ENCODE measurements around the gene ARHGAP1.
A peak's percentile ranks its signal among the peaks of the same experiment; 100 is the strongest.

ARHGAP1 gene

DNA sequence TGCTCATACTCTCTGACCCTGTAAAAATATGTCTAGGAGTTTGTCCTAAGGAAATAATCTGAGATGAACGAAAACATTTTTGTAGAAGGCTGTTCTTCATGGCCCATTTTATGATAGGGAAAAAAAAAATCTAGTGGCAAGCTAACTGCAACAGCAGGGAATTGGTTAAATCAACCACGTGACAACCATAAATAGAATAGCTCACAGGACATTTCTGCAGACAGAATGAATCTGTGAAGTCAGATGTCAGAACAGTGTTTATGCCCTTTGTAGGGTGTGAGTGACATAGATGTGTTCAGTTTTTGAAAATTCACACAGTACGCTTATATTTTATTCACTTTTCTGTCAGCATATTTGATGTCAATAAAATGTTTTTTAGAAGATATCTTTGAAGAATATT, 16.1 kb downstream of the ARHGAP1 start:
- ChIA-PET CTCF (interaction anchor here (0.6 kb wide), 1 partner anchor 50 kb away, joined by 3 read pairs; no protein-coding TSS in a partner anchor), POLR2A (interaction anchor here (0.6 to 0.9 kb wide), 3 partner anchors 16 to 232 kb away, joined by 3 to 4 read pairs (median 3); partner anchors contain the start of genes AMBRA1, ARHGAP1 and ZNF408)
- 0 out of 2 replicates have a peak, but pooled peaks have one; percentile 11 for TF ChIP-seq ZNF384 (IDR thresholded peaks at IDR 0.05)
- no peak for TF ChIP-seq TARDBP (IDR thresholded peaks at IDR 0.05)
- no peak for DNase-seq (ENCODE audit: extremely low spot score)

DNA sequence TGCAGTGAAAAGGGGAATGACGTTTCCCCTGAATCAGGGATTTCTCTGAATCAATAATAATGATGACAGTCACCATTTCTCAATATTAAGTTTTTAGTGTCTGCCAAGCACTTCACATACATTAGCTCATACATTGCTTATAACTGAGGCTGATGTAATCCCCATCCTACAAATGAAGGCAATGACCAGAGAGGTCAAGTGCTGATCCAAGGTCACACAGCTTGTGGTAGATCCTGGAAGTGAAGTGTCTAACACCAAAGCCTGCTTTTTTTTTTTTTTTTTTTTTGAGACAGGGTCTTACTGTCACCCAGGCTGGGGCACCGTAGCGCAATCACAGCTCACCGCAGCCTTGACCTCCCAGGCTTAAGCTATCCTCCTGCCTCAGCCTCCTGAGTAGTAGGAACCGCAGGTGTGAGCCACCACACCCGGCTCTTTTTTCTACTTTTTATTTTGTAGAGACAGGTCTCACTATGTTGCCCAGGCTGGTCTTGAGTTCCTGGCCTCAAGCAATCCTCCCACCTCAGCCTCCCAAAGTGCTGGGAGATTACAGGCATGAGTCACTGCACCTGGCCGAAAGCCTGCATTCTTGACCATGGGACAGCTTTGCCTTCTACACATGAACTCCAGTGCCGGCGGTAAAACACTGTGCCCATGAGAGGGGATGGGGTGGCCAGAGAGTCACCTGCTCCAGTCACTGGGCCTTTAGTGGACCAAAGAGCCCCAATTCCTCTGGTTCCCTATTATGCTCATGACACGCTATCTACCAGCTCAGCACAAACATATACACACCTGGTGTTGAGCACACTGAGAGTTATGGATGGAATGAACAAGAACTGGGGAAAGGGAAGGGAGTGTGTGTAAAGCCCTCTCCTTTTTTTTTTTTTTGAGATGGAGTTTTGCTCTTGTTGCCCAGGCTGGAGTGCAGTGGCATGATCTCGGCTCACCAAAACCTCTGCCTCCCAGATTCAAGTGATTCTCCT, 17.4 kb downstream of the ARHGAP1 start:
- TF ChIP-seq NFRKB (IDR thresholded peaks at IDR 0.05) = no peak
- no peak for TF ChIP-seq LEF1 (IDR thresholded peaks at IDR 0.05; ENCODE audit: borderline replicate concordance)
- TF ChIP-seq FOXK2 (IDR thresholded peaks at IDR 0.05) = no peak
- no peak for TF ChIP-seq ZNF384 (IDR thresholded peaks at IDR 0.05)
- no peak for TF ChIP-seq TARDBP (IDR thresholded peaks at IDR 0.05)
- no peak for TF ChIP-seq SP1 (IDR thresholded peaks at IDR 0.05)
- no peak for TF ChIP-seq FOXM1 (IDR thresholded peaks at IDR 0.05; ENCODE audit: borderline replicate concordance)
- no peak for TF ChIP-seq ELF4 (IDR thresholded peaks at IDR 0.05)
- TF ChIP-seq SUZ12 (IDR thresholded peaks at IDR 0.05) = no peak
- TF ChIP-seq BHLHE40 (IDR thresholded peaks at IDR 0.05; ENCODE audit: borderline replicate concordance) = no peak
- TF ChIP-seq FOXA1 (IDR thresholded peaks at IDR 0.05) = no peak
- TF ChIP-seq, protein P1, sequence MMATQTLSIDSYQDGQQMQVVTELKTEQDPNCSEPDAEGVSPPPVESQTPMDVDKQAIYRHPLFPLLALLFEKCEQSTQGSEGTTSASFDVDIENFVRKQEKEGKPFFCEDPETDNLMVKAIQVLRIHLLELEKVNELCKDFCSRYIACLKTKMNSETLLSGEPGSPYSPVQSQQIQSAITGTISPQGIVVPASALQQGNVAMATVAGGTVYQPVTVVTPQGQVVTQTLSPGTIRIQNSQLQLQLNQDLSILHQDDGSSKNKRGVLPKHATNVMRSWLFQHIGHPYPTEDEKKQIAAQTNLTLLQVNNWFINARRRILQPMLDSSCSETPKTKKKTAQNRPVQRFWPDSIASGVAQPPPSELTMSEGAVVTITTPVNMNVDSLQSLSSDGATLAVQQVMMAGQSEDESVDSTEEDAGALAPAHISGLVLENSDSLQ (IDR thresholded peaks at IDR 0.05) = no peak
- no peak for TF ChIP-seq ARNT (IDR thresholded peaks at IDR 0.05)
- no peak for TF ChIP-seq HDGF (IDR thresholded peaks at IDR 0.05; ENCODE audit: borderline replicate concordance)
- no peak for TF ChIP-seq L3MBTL2 (conservative IDR thresholded peaks at IDR 0.05)
- DNase-seq (ENCODE audit: extremely low spot score) = no peak
- CTCF ChIA-PET = no interaction called here
- POLR2A ChIA-PET = no interaction called here

DNA sequence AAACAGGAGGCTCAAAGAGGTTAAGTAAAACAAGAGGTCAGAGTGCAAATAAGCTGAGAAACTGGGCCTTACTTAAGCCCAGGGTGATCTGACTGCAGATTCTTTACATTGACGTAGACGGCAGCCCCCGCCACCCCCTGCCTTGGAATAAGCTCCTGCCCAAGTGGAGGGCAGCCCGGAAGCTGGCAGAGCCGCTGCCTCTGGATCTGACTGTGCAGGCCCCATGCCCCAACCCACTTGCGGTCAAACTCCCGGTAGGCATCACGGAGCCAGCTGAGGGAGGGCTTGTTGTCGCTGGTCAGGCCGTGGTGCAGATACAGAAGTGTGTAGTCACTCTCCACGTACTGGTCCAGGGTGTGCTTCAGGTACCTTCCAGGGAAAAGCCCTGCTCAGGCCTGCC, 18.6 kb downstream of the ARHGAP1 start:
- CTCF ChIA-PET = no interaction called here
- POLR2A ChIA-PET = no interaction called here
- DNase-seq (ENCODE audit: extremely low spot score) = no peak
- TF ChIP-seq TARDBP (IDR thresholded peaks at IDR 0.05) (no peak), NFRKB (IDR thresholded peaks at IDR 0.05) (no peak), ELF4 (IDR thresholded peaks at IDR 0.05) (no peak), FOXM1 (IDR thresholded peaks at IDR 0.05; ENCODE audit: borderline replicate concordance) (no peak), ARNT (IDR thresholded peaks at IDR 0.05) (no peak), LEF1 (IDR thresholded peaks at IDR 0.05; ENCODE audit: borderline replicate concordance) (no peak), FOXA1 (IDR thresholded peaks at IDR 0.05) (no peak), SUZ12 (IDR thresholded peaks at IDR 0.05) (no peak), L3MBTL2 (conservative IDR thresholded peaks at IDR 0.05) (no peak), BHLHE40 (IDR thresholded peaks at IDR 0.05; ENCODE audit: borderline replicate concordance) (no peak), CTBP1 (IDR thresholded peaks at IDR 0.05; ENCODE audit: borderline replicate concordance) (no peak), ZNF384 (IDR thresholded peaks at IDR 0.05) (no peak), SP1 (IDR thresholded peaks at IDR 0.05) (no peak), FOXK2 (IDR thresholded peaks at IDR 0.05) (no peak)
- TF ChIP-seq, protein P1 (IDR thresholded peaks at IDR 0.05) = no peak

DNA sequence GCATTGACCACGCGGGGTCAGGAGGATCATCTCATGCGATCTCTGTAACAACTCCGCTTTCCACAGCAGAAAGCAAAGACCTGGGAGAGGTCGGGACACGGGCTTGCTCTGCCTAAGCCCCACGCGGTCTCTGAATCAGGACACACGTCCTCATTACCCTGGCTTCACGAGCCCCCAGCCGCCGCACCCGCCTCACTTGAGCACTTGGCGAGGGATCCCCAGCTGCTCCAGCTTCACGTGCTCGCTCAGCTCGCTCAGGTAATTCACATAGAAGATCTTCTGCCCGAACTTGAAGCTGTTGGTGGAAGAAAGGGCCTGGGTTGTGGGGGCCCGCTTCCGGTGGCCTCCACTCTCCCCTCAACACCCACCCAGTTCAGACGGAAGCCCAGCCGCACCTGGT, 19.6 kb downstream of the ARHGAP1 start:
- DNase-seq (ENCODE audit: extremely low spot score) = no peak
- CTCF ChIA-PET = no interaction called here
- POLR2A ChIA-PET = no interaction called here
- TF ChIP-seq, protein P1 (IDR thresholded peaks at IDR 0.05) = no peak
- TF ChIP-seq SUZ12 (IDR thresholded peaks at IDR 0.05) (no peak), LEF1 (IDR thresholded peaks at IDR 0.05; ENCODE audit: borderline replicate concordance) (no peak), CTBP1 (IDR thresholded peaks at IDR 0.05; ENCODE audit: borderline replicate concordance) (no peak), SP1 (IDR thresholded peaks at IDR 0.05) (no peak), L3MBTL2 (conservative IDR thresholded peaks at IDR 0.05) (no peak), HDGF (IDR thresholded peaks at IDR 0.05; ENCODE audit: borderline replicate concordance) (no peak), ZNF384 (IDR thresholded peaks at IDR 0.05) (no peak)

DNA sequence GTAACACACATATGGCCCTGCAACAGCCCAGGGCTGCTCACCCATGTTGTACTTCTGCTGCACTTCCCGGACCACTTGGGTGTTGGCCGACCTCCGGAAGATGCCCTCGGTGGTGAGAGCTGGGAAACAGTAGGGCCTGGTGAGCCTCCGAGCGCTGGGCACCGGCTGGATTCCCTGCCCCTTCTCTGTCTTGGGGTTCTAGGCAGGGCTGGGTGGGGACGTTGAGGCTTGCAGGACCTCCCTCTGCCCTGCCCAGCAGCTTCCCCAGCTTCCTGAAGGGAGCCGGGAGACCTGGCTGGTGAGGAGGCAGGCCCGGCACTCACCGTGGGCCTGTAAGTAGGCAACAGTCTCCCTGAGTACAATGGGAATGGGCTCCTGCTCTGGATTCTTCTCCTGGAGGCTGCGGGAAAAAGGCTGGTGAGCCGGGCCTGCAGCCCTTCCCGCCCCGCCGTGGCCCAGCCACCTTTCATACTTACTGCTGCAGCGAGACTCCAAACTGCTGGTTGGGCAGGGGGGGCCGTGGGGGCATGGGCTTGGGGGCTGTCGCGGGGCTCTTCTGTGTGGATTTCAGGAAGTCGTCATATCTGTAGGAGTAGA, 20.2 kb downstream of the ARHGAP1 start:
- no peak for TF ChIP-seq ELF4 (IDR thresholded peaks at IDR 0.05)
- no peak for TF ChIP-seq BHLHE40 (IDR thresholded peaks at IDR 0.05; ENCODE audit: borderline replicate concordance)
- no peak for TF ChIP-seq ARNT (IDR thresholded peaks at IDR 0.05)
- TF ChIP-seq HDGF (IDR thresholded peaks at IDR 0.05; ENCODE audit: borderline replicate concordance) = no peak
- no peak for TF ChIP-seq CTBP1 (IDR thresholded peaks at IDR 0.05; ENCODE audit: borderline replicate concordance)
- TF ChIP-seq FOXK2 (IDR thresholded peaks at IDR 0.05) = no peak
- TF ChIP-seq, protein P1 (IDR thresholded peaks at IDR 0.05) = no peak
- POLR2A ChIA-PET = no interaction called here
- no peak for DNase-seq (ENCODE audit: extremely low spot score)
- CTCF ChIA-PET = no interaction called here
